RKO (cell line): ENCODE results near the gene ANO2.
A peak's percentile ranks its signal among the peaks of the same experiment; 100 is the strongest.
"Not testable (repeated sequence)": the region's sequence is repeated elsewhere in the genome, so short reads cannot be mapped to it uniquely, and the experiment has no call there.

Experiments used
- DNase-seq: peaks from one replicate; pipeline ENCODE4 v3.0.0-alpha.2; 2016; ENCODE audit warnings: low spot score

ANO2 gene

GRCh38 chr12:5887819-5888218, 57.2 kb downstream of the ANO2 start:
- not testable (repeated sequence) for DNase-seq

DNA sequence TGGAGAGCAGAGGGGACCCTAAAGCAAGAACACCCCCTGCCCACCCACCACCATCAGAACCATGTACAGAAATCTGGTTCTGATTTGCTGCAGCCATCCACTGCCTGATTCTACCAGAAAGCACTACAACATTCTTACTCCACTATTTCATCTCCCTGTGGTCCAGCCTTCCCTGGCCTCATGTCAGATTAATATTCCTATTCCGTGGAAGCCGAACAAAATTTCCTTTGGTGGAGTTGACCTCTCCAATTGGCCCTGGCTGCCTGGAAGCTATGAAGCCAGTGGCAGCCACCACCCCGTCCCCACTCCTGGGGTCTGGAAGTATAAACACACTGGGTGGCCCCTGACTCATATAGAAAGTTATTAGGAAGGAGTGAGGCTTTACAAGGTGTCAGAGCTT, 60.2 kb downstream of the ANO2 start:
- DNase-seq, result no peak

DNA sequence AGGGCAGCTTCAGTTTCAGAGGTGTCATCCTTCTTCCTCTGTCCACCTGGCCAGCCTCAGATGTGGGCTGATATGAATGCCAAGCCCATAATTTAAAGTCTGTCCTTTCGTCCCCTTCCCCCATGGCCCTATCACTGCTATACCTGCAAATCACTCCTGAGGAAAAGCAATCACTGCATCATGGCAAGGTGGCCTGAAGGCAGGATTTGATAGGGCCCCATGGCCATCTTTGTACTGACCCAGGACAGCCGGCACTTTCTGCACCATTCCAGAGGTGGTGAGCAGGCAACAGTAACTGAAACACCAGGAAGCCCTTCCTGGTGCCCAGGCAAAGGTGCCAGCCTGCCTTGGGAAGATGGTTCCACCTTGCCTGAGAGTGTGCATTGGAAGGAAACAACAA, 60.8 kb downstream of the ANO2 start:
- no peak for DNase-seq

- DNase-seq, result no peak
Observed at GRCh38 chr12:5882511-5883190, 62.4 kb downstream of the ANO2 start.

DNA sequence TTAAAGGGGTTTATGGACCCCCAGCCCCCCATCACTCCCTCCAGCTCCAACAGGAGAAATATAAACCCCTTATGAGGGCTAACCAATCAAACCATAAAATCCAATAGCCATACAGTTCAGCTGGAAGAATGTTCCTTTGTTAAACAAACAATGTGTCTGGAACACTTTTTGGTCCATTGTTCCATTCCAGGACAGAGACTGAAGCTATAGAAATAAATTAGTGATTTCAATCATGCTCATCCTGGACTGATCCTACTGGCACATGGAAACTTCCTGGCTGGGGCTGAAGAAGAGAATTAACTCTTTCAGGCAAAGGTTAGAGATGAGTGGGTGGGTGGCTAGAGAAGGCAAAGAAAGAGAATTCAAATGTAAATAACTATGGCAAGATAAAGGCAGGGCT, 63.4 kb downstream of the ANO2 start:
- DNase-seq, result no peak

GRCh38 chr12:5881101-5881606, 63.9 kb downstream of the ANO2 start:
- no peak for DNase-seq

DNA sequence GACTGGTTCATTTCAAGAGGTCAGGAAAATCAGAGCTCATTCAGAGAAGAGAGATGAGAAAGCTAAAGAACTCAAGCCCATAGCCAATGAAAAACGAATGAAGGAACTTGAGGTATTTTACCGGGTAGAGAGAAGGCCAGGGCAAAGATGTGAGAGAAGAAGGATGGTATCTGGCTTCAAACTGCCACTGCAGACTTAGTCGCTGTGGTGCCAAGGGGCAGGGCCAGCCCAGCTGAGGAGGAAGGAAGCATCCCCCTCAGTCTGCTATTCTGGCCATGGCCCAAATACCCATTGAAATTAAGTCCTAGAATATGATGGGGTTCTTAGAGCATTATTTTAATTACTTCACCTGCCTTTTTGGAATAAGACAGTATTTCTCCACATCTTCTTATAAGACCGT, 69.2 kb downstream of the ANO2 start:
- no peak for DNase-seq

- DNase-seq, result no peak
Observed at GRCh38 chr12:5874514-5874913, 70.5 kb downstream of the ANO2 start.

- DNase-seq, result no peak
Observed at GRCh38 chr12:5873281-5873919, 71.7 kb downstream of the ANO2 start.

GRCh38 chr12:5872745-5873144, 72.3 kb downstream of the ANO2 start:
- peak; percentile 34 for DNase-seq

GRCh38 chr12:5871741-5872140, 73.3 kb downstream of the ANO2 start:
- DNase-seq, result no peak

DNA sequence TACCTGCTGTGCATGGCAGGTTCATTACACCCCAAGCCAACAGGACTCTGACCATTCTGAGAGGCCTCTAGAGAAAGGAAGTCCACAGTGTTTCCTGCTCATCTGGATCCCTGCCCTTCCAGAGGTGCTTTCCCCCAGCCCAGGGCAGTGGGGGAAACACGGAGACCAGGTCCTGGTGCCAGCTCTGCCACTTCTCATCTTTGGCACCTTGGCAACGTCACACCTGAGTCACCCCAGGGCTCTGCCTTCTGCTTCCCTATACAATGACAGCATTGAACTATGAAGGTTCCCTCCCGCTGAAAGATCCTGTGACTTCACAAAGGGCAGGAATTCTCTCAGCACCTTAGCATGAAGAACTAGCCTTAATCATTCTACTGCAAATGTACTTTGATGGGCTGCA, 74.9 kb downstream of the ANO2 start:
- DNase-seq, result no peak

DNA sequence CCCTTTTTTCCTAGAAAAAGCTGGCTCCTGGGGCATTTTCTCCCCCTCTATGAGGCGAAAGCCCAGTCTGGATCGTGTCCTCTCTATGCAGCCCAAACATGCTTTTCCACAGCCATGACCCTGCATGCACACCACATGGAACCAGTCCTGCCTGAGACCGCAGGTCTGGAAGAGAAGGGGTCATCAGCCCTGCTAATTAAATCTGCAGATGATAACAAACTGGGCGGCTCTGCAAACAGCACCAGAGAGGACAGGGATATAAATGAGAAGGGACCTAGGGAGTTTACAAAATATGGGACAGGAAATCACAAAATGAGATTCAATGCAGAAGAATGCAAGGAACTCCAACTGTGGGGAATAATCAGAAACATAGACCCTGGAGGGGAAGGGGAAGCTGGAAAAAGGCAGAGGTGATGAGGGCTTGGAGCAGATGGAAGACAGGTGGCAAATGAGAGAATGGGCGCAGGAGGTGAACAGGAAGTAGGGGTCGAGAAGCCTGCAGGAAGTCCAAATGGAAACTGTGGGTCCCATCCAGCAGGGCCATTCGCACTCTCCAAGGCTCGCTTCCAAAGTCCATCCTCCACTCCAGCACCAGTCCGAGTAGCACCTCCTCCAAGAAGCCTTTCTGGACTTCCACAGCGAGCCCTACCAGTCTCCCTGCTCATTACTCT, 76.3 kb downstream of the ANO2 start:
- no peak for DNase-seq

GRCh38 chr12:5865397-5865796, 79.7 kb downstream of the ANO2 start:
- no peak for DNase-seq

DNA sequence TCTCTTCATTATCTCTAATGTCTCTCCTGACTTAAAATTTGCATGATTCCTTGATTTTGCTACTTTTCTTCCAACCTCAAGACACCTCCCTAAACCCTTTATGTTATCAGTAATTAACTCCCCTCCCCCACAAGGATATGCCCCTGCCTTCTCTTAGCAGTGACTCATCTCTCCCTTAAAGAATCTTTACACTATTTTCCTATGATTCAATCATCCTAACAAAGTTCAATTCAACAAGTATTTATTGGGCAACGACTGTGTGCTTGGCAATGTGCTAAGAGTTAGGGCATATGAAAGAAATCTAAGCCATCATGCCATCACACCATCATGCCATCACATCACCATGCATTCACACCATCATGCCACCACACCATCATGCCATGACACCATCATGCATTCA, 80.1 kb downstream of the ANO2 start:
- DNase-seq, result no peak

DNA sequence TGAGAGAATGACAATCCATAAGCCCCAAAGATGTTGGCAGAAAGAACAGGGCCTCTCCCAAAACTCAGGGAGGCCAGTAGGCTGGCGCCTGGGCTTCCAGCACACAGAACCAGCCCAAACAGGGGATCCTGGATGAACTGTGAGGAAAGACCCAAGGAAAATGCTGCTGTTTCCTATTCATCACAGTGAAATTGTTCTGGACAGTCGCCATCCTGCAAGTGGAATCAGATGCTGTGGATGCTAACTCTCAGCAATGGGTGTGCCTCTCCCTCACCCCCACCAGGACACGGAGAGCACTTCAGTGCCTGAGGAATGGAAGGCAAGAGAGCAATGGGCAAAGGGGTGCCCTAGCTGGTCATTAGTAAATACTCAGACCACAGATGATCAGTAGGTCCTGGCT, 80.8 kb downstream of the ANO2 start:
- no peak for DNase-seq

- DNase-seq, result no peak
Observed at GRCh38 chr12:5861416-5861815, 83.6 kb downstream of the ANO2 start.

DNA sequence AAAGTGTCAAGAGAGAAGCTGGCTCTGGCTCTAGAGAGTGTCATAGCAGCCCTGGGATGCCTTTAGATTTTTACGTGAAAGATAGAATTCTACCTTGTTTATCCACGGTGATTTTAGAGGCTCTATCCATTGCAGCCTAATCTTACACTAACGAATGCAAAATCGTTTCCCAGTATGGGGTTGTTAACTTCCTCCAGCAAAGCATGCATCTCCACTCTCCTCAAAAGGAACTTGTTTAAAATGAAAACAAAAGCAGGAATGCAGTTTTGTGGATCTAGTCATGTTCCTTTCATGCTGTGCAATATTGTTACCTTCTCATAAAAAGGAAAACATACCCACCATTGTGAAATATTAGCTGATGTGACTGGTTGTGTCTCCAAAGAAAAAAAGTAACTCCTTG, 88.4 kb downstream of the ANO2 start:
- no peak for DNase-seq

DNA sequence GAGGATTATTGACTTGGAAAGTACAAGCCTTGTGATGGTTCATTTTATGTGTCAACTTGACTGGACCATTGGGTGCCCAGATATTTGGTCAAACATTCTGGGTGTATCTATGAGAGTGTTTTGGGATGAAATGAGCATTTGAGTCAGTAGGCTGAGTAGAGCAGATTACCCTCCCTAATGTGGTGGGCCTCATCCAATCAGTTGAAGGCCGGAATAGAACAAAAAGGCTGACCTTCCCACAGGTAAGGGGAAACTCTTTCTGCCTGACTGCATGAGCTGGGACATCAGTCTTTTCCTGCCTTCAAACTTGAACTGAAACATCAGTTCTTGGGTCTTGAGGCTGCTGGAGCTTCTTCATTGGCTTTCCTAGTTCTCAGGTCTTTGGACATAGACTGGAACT, 98.1 kb downstream of the ANO2 start:
- no peak for DNase-seq

DNA sequence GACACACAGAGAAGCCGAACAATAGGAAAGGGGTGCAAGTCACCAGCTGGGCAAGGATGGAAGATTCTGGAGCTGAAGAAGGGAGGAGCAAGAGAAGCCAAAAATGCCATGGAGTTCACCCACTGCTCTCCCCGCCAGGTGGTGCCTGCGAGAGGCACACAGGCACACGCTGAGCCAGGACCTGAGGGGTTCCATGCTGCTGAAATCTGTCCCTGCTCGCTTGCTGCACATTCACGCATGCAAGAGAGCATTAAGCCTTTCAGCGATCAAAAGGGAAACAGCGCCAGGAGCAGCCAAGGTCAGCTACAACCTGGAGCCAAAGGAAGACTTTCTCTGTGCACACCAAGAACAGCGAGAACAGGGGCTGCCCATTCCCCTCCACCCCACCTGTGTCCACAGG, 104.1 kb downstream of the ANO2 start:
- no peak for DNase-seq

DNA sequence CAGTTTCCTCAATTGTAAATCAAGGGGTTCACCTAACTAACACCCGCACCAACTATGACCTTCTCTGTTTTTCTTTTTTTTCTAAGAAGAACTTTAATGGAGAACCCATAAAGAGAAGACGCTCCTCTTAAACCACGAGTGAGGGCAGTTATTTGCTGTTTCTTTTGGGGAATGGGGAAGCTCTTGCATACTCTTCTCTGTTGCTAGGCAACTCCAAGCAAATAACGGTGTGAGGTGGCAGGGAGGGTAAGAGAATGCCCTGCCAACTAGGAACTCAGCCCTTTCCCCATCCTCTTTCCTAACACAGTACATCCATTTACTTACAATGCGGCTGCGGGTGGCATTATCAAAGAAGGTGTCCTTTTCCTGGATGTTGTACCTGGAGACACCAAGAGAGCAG, 114.9 kb downstream of the ANO2 start:
- DNase-seq, result no peak

- DNase-seq, result no peak
Observed at GRCh38 chr12:5827591-5827990, 117.5 kb downstream of the ANO2 start.

DNA sequence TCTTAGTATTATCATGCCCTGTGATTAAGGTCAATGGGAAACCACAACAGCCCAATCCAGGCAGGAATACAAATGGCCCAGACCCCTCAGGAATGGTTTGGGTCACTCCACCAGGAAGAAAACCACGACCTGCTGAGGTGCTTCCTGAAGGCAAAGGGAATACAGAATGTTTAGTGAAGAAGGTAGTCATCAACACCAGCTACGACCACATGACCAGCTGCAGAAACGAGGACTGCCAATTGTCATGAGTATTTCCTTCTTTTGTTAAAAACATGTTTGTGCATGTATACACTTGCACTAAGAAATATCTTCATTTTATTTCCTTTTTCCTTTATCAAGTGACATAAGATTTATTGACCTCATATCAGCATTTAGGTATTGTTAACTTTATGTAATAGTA, 119.3 kb downstream of the ANO2 start:
- not testable (repeated sequence) for DNase-seq
